ENCODE measurements around the gene ANKRD44.

ANKRD44 gene

DNA sequence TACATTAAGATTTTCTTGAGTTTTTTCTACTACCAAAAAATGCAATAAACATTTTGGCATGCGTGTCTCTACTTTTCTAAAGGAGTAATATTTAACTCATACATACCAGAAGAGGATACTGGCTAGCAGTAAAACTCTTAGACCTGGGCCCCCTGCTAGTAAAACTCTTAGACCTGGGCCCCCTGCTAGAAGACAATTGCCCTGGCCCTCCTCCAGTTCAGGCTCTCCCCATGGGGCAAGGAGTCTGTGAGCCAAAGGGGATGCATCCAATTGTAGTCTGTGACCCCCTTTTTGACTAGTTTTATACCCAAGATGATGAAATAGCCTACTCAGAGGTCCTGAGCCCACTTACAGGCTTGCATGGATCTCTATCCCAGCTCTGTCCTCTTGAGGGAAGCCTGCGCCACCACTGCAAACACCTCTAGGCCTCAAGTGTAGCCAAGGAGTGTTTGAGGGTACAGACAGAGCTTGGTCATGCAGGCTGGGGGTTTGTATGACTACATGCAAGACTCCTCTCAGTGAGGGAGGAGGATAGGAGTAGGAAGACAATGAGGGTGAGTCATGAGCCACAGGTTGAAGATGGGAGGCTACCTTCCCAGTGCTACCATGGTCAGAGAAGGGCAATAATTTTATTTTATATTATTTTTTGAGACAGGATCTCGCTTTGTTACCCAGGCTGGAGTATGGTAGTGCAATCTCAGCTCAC, 338.9 kb downstream of the ANKRD44 start:
- no peak for DNase-seq

DNA sequence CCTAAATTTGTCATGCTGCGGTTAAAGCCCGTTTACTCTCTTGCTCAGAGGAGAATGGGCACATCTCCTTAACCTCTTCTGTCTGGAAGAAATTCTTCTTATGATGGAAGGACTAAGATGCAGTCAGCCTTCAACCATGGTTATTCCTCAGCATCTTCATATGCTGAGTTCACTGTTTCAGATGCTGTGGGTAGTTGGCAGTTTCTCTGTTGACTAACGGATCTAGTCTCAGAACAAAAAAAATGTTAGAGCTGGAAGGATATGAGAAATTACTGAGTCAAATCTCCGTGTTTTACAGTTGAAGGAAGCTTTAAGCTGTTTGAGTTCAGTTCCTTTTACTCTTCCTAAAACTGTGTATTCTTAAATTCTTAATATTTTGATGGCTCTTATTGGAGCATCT, 340.5 kb downstream of the ANKRD44 start:
- DNase-seq = no peak

DNA sequence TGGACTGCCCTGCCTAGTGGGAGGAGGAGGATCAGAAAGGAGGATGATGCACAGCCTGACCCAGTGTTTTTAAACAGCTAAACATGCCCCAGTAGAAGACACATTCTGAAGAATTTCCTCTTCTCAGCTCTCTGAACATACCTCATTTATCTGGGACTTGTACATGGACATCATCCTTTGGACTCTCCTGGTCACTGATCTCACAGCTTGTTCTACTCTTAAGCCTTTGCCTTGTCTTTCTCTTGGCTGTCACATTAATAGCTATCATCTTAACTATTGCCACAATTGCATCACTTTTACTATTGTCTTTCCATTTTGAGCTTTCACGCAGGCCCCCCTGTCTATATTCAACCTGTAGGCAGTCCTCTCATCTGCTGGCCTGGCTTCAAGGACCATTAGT, 342.1 kb downstream of the ANKRD44 start:
- no peak for DNase-seq

DNA sequence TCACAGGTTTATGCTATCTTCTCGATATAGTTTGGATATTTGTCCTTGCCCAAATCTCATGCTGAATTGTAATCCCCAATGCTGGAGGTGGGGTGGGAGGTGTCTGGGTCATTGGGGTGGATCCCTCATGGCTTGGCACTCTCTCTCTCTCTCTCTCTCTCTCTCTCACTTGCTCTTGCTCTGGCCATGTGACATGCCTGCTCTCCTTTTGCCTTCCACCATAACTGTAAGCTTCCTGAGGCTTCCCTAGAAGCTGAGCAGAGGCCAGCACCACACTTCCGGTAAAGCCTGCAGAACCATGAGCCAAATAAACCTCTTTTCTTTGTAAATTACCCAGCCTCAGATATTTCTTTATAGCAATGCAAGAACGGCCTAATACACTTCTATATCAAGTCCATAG, 342.8 kb downstream of the ANKRD44 start:
- no peak for DNase-seq

DNA sequence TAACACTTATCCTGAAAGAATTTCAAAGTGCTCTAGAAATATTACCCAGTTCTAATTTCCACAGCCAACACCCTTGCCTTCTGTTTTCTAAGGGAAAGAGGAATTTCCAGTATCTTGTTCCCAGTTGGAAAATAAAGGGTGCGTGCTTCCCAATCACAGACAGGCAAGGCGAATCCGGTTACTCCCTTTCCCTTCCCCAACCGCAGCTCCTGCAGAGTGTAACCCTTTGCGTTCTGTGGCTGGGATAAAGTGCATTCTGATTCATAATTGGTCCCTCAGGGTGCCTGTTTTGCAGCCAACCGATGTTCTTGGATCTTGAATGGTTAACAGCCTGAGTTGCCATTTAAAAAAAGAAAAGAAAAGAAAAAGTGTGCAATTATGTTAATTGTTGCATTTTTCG, 343.5 kb downstream of the ANKRD44 start:
- no peak for DNase-seq

DNA sequence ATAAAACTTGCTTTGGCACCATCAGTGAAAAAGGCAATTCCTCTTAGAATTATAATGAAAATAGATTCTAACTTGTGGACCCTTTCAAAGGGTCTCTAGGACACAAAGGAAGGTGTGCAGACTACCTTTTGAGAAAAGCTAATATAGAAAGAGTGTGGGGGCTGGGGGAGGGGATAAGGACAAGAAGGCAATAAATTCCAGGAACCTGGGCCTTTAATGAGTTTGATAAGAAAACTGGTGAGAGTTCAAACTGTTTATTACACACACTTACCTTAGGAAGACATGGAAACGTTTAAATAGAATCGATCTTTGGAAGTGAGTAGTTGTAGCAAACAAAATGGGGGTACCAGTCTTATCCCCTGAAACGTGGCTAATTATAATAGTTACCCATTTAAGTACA, 344.5 kb downstream of the ANKRD44 start:
- DNase-seq = no peak

DNA sequence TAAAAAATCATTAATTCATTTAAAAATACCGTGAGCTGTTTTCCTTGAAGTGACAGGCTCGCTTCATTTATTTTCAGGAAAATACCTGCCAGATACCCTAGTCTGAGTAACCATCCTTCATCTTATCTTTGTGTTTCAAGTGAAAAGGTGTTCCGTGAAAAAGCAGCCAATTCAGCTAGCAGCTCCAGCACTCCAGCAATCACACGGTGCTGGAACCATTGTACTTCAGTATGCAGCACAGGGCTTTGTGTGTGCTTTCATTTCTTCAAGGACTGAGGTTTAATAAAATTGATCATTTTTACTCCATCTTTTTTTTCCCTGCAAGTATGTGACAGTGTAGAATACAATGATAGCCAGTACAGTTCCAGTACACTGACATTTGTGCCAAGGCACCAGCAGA, 344.9 kb downstream of the ANKRD44 start:
- DNase-seq = no peak

DNA sequence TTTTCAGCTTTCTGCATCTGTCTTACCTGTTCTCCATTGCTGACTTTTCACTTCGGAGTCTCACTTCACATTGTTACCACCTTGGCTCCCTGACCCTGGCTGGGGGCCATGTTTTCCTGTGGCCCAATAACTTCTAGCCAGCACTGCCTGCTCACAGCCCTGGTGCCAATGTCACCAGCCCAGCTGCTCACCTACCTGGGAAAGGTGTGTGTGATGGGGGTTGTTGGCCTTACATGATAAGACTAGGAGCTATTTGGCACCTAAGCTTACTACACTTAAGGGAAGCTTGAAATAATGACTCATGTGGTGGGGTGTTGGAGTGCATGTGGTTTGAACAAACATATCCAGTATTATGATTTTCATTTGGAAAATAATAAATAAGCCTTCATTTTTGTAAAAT, 346.6 kb downstream of the ANKRD44 start:
- DNase-seq = no peak

DNA sequence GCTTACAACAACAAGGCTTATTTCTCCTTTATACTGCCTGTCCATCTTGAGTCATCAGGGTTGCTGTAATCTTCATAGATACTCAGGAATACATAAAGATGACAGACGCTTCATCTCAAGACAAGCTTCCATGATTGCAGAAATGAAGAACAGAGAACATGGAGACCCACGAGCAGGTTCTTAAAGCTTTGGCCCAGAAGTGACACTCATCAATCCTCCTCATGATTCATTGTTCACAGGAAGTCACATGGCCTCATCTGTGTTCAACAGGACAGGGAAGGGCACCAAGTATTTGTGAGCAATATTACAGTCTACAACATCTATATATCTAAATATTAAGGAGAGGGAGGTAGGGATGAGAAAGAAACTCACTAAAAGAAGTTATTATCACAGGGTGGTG, 347.5 kb downstream of the ANKRD44 start:
- DNase-seq = no peak

DNA sequence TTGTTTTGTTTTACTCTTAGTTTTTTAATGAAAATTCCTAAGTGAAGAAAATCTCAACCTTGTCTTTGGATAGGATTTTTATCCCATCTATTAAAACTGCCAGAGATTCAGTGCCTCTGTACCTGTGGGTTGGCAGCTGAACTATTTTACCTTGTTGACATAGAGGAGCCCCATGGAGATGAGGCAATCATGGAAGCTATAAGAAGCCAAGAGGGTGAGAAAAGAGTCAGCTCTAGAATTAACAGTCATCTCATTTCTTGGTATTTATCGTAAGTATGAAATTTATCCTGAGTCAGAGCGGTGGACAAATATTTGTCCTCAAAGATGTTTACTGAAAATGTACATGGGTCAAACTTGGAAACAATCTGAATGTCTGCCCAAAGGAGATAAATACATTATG, 348.3 kb downstream of the ANKRD44 start:
- no peak for DNase-seq

DNA sequence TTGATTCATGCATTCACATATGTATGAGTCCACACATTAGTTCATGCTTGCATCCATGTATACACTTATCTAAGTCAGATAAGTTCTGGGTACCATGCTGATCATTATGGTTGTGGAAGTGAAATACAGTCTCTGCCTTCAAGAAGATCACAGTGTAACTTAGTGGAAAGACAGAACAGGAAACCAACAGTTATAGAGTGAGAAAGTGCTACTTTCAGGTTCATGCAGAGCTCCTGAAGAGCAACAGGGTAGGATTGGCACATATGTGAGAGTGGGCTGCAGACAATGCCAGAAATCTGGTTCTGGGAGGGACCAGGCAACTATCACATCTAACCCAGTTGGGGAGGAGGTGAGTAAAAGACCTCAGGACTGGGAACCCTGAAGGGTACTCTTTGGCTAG, 348.7 kb downstream of the ANKRD44 start:
- DNase-seq = no peak

DNA sequence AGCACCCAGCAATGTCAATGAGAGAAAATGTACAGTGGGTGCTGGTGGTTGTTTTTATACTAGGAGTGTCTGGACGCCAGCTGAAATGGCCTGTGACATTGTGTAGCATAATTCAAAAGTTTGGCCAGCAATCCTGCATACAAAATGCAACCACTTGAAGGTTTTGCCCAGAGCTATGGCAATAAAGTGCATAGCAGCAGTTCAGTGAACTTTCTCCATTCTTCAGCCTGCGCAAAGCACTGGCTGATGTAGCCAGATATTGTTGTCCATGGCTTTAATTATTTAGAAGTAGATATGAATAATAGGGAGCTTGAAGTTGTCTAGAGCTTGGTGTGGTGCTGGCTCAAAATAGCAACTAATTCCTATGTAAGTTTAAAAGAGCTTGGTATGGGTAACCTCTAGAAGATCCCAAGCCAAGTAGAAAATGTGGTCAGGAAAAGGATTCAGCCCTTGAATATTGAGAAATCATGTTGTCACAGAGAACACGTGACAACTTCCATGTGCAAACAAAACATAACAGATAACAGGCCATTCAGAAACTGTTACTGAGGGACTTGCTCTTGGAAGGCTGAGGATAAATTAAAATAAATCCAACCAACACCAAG, 350.7 kb downstream of the ANKRD44 start:
- DNase-seq = no peak

DNA sequence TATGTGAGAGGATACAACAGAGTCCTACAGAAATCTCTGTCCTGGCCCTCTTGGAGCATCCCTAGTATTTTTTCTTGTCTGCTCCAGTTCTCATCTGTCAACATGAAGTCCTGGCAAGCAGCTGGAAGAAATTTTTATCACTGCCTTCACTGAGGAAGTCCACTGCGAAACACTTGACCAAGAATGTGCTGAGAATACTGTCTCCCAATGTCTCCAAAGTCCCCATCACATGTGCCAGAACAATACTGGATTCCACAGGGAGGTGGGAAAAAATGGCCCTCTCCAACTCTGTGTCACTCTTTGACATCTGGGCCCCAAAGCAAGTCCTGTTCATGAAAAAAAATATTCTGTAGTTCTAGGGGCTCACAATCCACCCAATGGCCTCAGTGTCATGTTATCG, 351.3 kb downstream of the ANKRD44 start:
- DNase-seq = no peak

DNA sequence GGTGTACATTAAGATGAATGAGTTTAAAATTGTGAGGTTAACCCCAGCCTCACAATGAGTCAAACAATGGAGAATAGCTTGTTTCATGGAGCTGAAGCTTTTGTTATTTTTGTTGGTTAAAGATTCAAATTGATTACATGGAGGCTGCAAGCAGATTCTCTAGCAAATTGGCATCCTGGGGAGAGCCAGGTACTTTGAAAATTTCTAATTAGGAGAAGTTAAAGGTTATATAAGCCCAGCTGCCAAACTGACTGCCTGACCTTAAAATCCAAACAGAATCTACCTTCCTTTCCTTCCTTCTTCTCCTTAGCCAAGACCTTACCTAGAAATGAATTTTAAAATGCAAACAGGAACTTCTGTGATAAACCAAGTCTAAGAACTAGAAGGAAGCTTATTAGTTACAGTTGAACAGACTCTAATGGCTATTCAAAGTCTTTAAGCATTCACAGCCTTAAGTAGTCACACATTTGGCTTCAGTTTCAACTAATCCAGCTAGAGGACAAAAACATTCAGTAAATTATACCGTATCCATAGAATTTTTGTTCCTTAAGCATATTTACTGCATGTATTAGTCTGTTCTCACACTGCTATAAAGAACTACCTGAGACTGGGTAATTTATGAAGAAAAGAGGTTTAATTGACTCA, 352.6 kb downstream of the ANKRD44 start:
- no peak for DNase-seq

DNA sequence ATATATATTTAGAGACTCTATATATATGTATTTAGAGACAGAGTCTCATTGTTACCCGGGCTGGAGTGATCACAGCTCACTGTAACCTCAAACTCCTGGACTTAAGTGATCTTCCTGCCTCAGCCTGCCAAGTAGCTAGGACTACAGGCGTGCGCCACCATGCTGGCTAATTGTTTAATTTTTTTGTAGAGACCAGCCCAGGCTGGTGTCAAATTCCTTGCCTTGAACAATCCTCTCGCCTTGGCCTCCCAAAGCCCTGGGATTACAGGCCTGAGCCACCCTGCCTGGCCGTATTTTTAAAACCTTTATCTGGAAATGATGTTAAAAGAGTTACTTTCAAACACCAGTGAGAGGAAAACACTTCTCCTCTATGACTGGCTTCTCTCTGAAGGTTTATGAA, 353.1 kb downstream of the ANKRD44 start:
- no peak for DNase-seq

DNA sequence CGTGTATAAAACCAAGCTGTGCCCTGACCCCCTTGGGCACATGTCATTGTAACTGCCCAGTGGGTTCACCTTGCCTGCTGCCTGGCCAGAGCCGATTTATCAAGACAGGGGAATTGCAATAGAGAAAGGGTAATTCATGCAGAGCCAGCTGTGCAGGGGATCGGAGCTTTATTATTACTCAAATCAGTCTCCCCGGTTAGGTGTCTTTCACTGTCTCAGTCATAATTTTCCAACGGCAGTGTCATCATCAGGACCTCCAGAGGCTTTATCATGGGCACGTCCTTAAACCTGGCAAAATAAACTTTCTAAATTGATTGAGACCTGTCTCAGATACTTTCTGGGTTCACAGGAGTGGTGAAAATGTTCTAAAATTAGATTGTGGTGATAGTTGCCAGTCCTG, 354.5 kb downstream of the ANKRD44 start:
- no peak for DNase-seq

DNA sequence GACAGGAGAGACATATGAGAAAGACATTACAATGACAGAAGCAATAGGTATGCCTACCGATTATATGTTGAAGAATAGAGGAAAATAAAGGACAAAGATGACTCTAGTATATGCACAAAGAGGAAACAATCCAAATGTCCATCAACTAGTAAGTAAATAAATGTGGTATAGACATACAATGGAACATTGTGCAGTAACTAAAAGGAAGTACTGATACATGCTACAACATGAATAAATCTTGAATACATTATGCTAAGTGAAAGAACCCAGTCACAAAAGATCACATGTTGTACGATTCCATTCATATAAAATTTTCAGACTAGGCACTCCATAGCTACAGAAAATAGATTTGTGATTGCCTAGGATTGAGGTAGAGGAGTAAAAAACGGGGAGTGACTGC, 355.5 kb downstream of the ANKRD44 start:
- no peak for DNase-seq

DNA sequence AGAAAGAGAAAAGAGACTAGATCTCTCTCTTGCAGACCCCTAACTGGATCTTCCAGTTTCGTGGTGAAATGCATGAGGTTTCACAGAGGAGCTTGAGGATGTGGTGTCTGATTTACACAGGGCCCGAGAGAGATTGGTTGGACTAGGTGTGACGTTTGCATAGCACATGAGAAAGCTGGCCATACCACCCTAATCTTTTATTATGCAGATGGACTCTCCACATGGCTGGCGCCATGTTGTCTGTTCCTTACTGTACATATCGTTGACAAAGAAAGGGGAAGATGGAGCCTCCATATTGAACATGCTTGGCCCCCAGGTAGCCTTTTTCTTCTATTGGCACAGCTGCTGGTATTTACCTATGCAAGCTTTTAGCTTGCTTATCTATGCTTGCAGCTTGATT, 356.6 kb downstream of the ANKRD44 start:
- DNase-seq = no peak

DNA sequence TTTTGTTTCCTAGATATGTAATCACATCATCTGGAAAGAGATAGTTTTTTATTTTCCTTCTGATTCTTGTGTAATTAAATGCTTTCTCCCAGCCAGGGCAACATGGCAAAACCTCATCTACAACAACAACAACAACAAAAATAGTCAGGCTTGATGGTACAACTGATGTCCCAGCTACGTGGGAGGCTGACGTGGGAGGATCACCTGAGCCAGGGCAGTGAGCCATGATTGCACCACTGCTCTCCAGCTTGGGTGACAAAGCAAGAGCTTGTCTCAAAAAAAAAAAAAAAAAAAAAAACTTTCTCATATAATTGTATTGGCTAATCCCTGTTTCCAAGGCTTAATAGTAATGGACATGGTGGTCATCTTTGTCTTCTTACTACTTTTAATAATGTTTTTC, 357.6 kb downstream of the ANKRD44 start:
- no peak for DNase-seq

DNA sequence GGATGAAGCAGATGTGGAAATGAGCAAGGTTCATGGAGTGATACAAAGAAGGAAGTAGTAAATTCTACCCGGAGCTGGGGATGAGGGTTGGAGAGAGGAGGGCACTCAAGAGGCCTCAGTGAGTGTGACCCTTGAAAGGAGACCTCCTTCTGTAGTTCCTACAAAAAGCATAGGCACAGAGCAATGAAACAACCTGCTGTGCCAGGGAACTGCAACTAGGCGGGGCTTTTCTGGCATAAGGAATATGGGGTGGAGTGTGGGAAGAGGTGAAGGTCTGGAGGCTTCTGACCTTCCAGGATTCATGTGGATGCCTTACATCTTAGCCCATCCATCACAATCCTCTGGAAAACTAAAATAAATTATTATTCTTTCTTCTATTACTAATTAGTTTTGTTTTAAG, 358.6 kb downstream of the ANKRD44 start:
- no peak for DNase-seq

DNA sequence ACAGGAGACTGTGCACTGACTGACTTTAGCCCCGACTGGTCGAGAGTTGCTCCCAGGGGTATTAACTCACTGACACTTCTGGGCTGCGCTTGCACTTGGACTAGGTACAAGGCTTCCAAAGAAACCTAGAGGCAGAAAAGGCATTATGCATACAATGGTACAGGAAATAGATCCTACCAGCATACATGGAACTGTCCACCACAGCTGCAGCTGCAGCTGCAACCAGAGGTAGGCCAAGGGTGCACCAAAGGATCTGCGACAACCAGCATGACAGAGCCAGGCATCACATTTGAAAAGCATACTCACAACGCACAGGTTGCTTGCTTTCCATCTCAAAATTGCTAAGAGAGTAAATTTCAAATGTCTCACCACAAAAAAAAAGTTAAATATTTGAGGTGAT, 361.5 kb downstream of the ANKRD44 start:
- DNase-seq = no peak

DNA sequence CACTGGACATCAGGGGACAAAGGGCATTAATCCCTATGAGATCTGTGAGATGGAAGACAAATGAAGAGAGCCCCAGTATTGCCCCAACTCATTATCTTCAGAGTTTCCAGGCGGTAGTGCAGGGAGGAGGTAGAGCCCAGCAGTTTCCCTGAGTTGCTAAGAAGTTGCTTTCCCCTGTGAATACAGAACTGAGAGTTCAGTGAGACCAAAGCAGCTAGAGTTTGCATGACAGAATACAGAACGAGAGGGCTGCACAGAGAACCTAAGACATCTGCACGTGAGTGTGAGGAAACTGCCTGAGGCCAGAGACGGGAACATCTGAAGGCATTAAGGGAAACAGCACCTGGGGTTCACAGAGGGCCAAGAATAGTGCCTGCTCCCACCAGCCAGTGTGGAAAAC, 366.0 kb downstream of the ANKRD44 start:
- DNase-seq = no peak

DNA sequence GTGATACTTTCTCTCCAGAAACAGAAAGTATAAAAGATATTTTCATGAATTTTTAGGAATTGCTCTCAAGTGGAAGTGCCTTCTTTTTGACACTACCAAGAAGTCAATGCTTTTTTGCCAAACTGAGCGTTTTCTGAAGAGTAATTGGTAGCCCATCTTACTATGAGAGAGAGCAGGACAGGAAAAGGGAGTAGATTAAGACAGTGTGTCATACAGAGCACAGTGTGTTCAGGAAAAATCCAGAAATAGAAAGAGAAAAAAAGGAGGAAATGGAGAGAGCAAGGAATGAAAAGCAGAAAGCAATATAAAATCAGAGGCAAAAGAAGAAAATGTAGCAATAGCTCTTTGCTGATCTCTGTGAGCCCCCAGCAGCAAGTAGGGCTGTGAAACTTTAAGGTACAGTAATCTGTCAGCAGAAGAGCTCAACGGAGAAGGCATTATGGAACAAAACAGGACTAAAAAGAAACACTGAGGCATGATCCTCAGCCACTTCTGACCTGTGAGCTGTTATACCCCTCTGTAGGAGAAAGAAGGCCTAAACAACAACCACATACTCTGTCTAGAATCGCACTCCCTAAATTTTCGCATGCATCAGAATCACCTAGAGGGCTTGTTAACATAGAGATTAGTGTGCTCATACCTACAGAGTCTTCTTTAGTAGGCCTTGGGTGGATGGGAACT, 369.0 kb downstream of the ANKRD44 start:
- no peak for DNase-seq

DNA sequence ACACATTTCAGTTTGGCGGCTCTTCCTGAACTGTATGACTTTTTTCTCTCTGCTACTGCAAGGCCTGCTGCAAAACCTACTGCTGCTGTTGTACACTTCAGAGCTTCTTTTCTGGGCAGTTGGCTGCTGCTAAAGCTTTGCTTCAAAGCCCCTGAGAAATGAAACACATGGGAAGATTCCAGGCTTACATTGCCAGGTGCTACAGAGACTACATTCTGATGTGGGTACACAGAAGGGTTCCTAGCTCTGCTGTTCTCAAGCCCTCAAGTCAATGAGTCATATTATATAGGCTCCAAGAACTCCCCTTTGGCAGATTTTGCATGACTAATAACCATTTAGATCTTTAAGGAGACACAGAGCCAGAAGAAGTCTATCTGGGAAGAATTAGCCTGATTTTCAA, 371.2 kb downstream of the ANKRD44 start:
- DNase-seq = no peak
